ENCODE measurements around the gene LOX.

LOX gene

GRCh38 chr5:122073864-122074263, 4.2 kb downstream of the LOX start:
- H3K4me3 ChIP-seq (ENCODE audit: low read length): no peak overlapping the region
- H3K4me1 ChIP-seq (ENCODE audit: control insufficient read depth, low read depth, low read length): no peaks in the 10 kb centered on the region
- no peaks in the 10 kb centered on the region for H3K36me3 ChIP-seq (ENCODE audit: control insufficient read depth, insufficient read depth, low read length)
- no peak overlapping the region for H3K27ac ChIP-seq (ENCODE audit: low read depth, low read length)
- H3K9ac ChIP-seq (ENCODE audit: low read length): no peak overlapping the region
- no peak overlapping the region for H4K5ac ChIP-seq (ENCODE audit: low read length)
- H2BK15ac ChIP-seq (replicated peaks; ENCODE audit: low read depth): no peak overlapping the region
- H2BK120ac ChIP-seq (ENCODE audit: low read depth, low read length): no peak overlapping the region
- no peak overlapping the region for H3K56ac ChIP-seq (ENCODE audit: low read length)
- H3K18ac ChIP-seq (ENCODE audit: low read length): no peak overlapping the region
- no peak overlapping the region for H4K8ac ChIP-seq (ENCODE audit: low read depth, low read length)
- H3K79me1 ChIP-seq (ENCODE audit: low read length): no peaks in the 10 kb centered on the region
- H3K4ac ChIP-seq (ENCODE audit: low read depth, low read length): no peak overlapping the region
- H2BK5ac ChIP-seq (ENCODE audit: low read length): no peak overlapping the region
- no peak overlapping the region for H3K23ac ChIP-seq (ENCODE audit: low read length)
- H3K79me2 ChIP-seq (ENCODE audit: control insufficient read depth, insufficient read depth, low read length): no peaks in the 10 kb centered on the region
- H3K27me3 ChIP-seq (ENCODE audit: insufficient read depth, low read length, poor library complexity): no peaks in the 10 kb centered on the region
- no peak overlapping the region for H2AK5ac ChIP-seq (ENCODE audit: low read length)
- no peak for DNase-seq
- no peak overlapping the region for H3K4me2 ChIP-seq (ENCODE audit: low read length)
- no CpG with 5 or more reads among the region's 3 CpGs for WGBS (ENCODE audit: extremely low coverage, insufficient coverage, low lambda C conversion rate)

GRCh38 chr5:122073018-122073417, 5.0 kb downstream of the LOX start:
- Histone ChIP-seq H3K27me3 (ENCODE audit: insufficient read depth, low read length, poor library complexity) (no peaks in the 10 kb centered on the region), H3K23ac (ENCODE audit: low read length) (no peak overlapping the region), H3K4me1 (ENCODE audit: control insufficient read depth, low read depth, low read length) (no peaks in the 10 kb centered on the region), H4K8ac (ENCODE audit: low read depth, low read length) (no peak overlapping the region), H3K4me3 (ENCODE audit: low read length) (no peak overlapping the region), H4K5ac (ENCODE audit: low read length) (no peak overlapping the region), H2AK5ac (ENCODE audit: low read length) (no peak overlapping the region), H3K18ac (ENCODE audit: low read length) (no peak overlapping the region), H3K27ac (ENCODE audit: low read depth, low read length) (no peak overlapping the region), H3K9ac (ENCODE audit: low read length) (no peak overlapping the region), H3K36me3 (ENCODE audit: control insufficient read depth, insufficient read depth, low read length) (no peaks in the 10 kb centered on the region), H3K4ac (ENCODE audit: low read depth, low read length) (no peak overlapping the region), H3K79me2 (ENCODE audit: control insufficient read depth, insufficient read depth, low read length) (no peaks in the 10 kb centered on the region), H3K56ac (ENCODE audit: low read length) (no peak overlapping the region), H2BK5ac (ENCODE audit: low read length) (no peak overlapping the region), H2BK15ac (replicated peaks; ENCODE audit: low read depth) (no peak overlapping the region), H3K79me1 (ENCODE audit: low read length) (no peaks in the 10 kb centered on the region), H3K4me2 (ENCODE audit: low read length) (no peak overlapping the region), H2BK120ac (ENCODE audit: low read depth, low read length) (no peak overlapping the region)
- no CpG with 5 or more reads among the region's 2 CpGs for WGBS (ENCODE audit: extremely low coverage, insufficient coverage, low lambda C conversion rate)
- no peak for DNase-seq

- H2BK120ac ChIP-seq (ENCODE audit: low read depth, low read length): no peak overlapping the region
- no peak overlapping the region for H3K23ac ChIP-seq (ENCODE audit: low read length)
- no peaks in the 10 kb centered on the region for H3K79me2 ChIP-seq (ENCODE audit: control insufficient read depth, insufficient read depth, low read length)
- no peak overlapping the region for H3K4me2 ChIP-seq (ENCODE audit: low read length)
- H3K4ac ChIP-seq (ENCODE audit: low read depth, low read length): no peak overlapping the region
- no peak overlapping the region for H4K8ac ChIP-seq (ENCODE audit: low read depth, low read length)
- H3K36me3 ChIP-seq (ENCODE audit: control insufficient read depth, insufficient read depth, low read length): no peaks in the 10 kb centered on the region
- no peak overlapping the region for H4K5ac ChIP-seq (ENCODE audit: low read length)
- WGBS (ENCODE audit: extremely low coverage, insufficient coverage, low lambda C conversion rate): no CpG with 5 or more reads among the region's 1 CpG
- no peak overlapping the region for H2BK15ac ChIP-seq (replicated peaks; ENCODE audit: low read depth)
- no peak overlapping the region for H3K27ac ChIP-seq (ENCODE audit: low read depth, low read length)
- H3K4me3 ChIP-seq (ENCODE audit: low read length): no peak overlapping the region
- no peak overlapping the region for H3K56ac ChIP-seq (ENCODE audit: low read length)
- H3K27me3 ChIP-seq (ENCODE audit: insufficient read depth, low read length, poor library complexity): no peaks in the 10 kb centered on the region
- no peak overlapping the region for H2BK5ac ChIP-seq (ENCODE audit: low read length)
- DNase-seq: peak; percentile 57
- no peaks in the 10 kb centered on the region for H3K79me1 ChIP-seq (ENCODE audit: low read length)
- H3K4me1 ChIP-seq (ENCODE audit: control insufficient read depth, low read depth, low read length): peaks cover 2% of the 10 kb centered on the region
- H3K9ac ChIP-seq (ENCODE audit: low read length): no peak overlapping the region
- no peak overlapping the region for H3K18ac ChIP-seq (ENCODE audit: low read length)
- no peak overlapping the region for H2AK5ac ChIP-seq (ENCODE audit: low read length)
These were observed 10.7 kb downstream of the LOX start for GRCh38 chr5:122067390-122067789.

DNA sequence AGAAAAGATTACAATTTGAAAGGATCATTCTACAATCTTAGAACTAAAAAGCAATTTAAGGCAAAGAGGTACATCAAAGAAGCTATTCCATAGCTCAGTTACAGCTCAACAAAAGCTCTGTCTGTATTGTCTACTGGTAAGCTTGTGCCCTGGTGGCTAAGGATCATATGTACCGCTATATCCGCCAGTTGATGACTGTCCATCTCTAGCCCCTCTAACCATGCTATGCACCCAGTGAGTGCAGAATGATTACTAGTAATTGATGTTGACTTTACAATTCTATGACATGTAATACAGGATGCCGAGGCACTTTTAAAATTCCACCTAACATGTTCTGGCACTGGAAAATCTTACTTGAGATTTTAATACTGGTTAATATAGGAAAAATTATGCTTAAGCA, 13.1 kb downstream of the LOX start:
- Histone ChIP-seq H3K4me1 (ENCODE audit: control insufficient read depth, low read depth, low read length) (peaks cover 2% of the 10 kb centered on the region), H3K27ac (ENCODE audit: low read depth, low read length) (no peak overlapping the region), H3K79me2 (ENCODE audit: control insufficient read depth, insufficient read depth, low read length) (no peaks in the 10 kb centered on the region), H3K36me3 (ENCODE audit: control insufficient read depth, insufficient read depth, low read length) (no peaks in the 10 kb centered on the region), H3K56ac (ENCODE audit: low read length) (no peak overlapping the region), H3K27me3 (ENCODE audit: insufficient read depth, low read length, poor library complexity) (no peaks in the 10 kb centered on the region), H4K5ac (ENCODE audit: low read length) (no peak overlapping the region), H2BK15ac (replicated peaks; ENCODE audit: low read depth) (no peak overlapping the region), H4K8ac (ENCODE audit: low read depth, low read length) (no peak overlapping the region), H2BK5ac (ENCODE audit: low read length) (no peak overlapping the region), H3K79me1 (ENCODE audit: low read length) (no peaks in the 10 kb centered on the region), H2BK120ac (ENCODE audit: low read depth, low read length) (no peak overlapping the region), H3K23ac (ENCODE audit: low read length) (no peak overlapping the region), H3K4me2 (ENCODE audit: low read length) (no peak overlapping the region), H3K4me3 (ENCODE audit: low read length) (no peak overlapping the region), H3K4ac (ENCODE audit: low read depth, low read length) (no peak overlapping the region), H3K18ac (ENCODE audit: low read length) (no peak overlapping the region), H3K9ac (ENCODE audit: low read length) (no peak overlapping the region), H2AK5ac (ENCODE audit: low read length) (no peak overlapping the region)
- DNase-seq: no peak
- no CpG with 5 or more reads among the region's 3 CpGs for WGBS (ENCODE audit: extremely low coverage, insufficient coverage, low lambda C conversion rate)

DNA sequence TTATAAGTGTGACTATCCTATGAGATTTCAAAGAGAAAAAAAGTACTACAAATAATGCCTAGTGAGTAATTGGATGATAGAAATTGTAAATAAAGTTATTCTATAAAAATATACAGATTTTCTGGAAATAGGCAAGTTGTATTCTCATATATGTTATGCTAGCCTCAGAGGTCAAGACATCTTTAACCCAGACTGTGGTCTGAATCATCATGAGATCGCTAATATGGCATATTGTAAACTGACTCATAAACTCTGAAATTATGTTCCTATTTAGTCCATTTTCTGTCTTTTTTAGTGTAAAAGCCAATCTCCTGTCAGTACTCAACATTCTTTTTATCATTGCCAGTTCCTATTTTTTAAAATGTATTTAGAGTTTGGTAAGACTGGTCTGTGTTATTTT, 14.2 kb downstream of the LOX start:
- Histone ChIP-seq H3K4me3 (ENCODE audit: low read length) (no peak overlapping the region), H3K36me3 (ENCODE audit: control insufficient read depth, insufficient read depth, low read length) (no peaks in the 10 kb centered on the region), H3K56ac (ENCODE audit: low read length) (no peak overlapping the region), H3K4ac (ENCODE audit: low read depth, low read length) (no peak overlapping the region), H3K27ac (ENCODE audit: low read depth, low read length) (no peak overlapping the region), H3K4me1 (ENCODE audit: control insufficient read depth, low read depth, low read length) (peaks cover 2% of the 10 kb centered on the region), H3K79me2 (ENCODE audit: control insufficient read depth, insufficient read depth, low read length) (no peaks in the 10 kb centered on the region), H3K23ac (ENCODE audit: low read length) (no peak overlapping the region), H4K5ac (ENCODE audit: low read length) (no peak overlapping the region), H2BK5ac (ENCODE audit: low read length) (no peak overlapping the region), H3K79me1 (ENCODE audit: low read length) (no peaks in the 10 kb centered on the region), H3K4me2 (ENCODE audit: low read length) (no peak overlapping the region), H4K8ac (ENCODE audit: low read depth, low read length) (no peak overlapping the region), H2BK120ac (ENCODE audit: low read depth, low read length) (no peak overlapping the region), H3K18ac (ENCODE audit: low read length) (no peak overlapping the region), H3K27me3 (ENCODE audit: insufficient read depth, low read length, poor library complexity) (no peaks in the 10 kb centered on the region), H2AK5ac (ENCODE audit: low read length) (no peak overlapping the region), H2BK15ac (replicated peaks; ENCODE audit: low read depth) (no peak overlapping the region), H3K9ac (ENCODE audit: low read length) (no peak overlapping the region)
- no CpG with 5 or more reads among the region's 1 CpG for WGBS (ENCODE audit: extremely low coverage, insufficient coverage, low lambda C conversion rate)
- no peak for DNase-seq

GRCh38 chr5:122062205-122062604, 15.9 kb downstream of the LOX start:
- no peaks in the 10 kb centered on the region for H3K79me1 ChIP-seq (ENCODE audit: low read length)
- DNase-seq: no peak
- no peak overlapping the region for H2BK15ac ChIP-seq (replicated peaks; ENCODE audit: low read depth)
- no peak overlapping the region for H3K27ac ChIP-seq (ENCODE audit: low read depth, low read length)
- no peak overlapping the region for H3K4ac ChIP-seq (ENCODE audit: low read depth, low read length)
- no peaks in the 10 kb centered on the region for H3K36me3 ChIP-seq (ENCODE audit: control insufficient read depth, insufficient read depth, low read length)
- H3K79me2 ChIP-seq (ENCODE audit: control insufficient read depth, insufficient read depth, low read length): no peaks in the 10 kb centered on the region
- no peak overlapping the region for H2BK120ac ChIP-seq (ENCODE audit: low read depth, low read length)
- H3K9ac ChIP-seq (ENCODE audit: low read length): no peak overlapping the region
- no peaks in the 10 kb centered on the region for H3K4me1 ChIP-seq (ENCODE audit: control insufficient read depth, low read depth, low read length)
- no peak overlapping the region for H2BK5ac ChIP-seq (ENCODE audit: low read length)
- H3K56ac ChIP-seq (ENCODE audit: low read length): no peak overlapping the region
- no CpG with 5 or more reads among the region's 1 CpG for WGBS (ENCODE audit: extremely low coverage, insufficient coverage, low lambda C conversion rate)
- no peak overlapping the region for H3K4me2 ChIP-seq (ENCODE audit: low read length)
- no peak overlapping the region for H4K5ac ChIP-seq (ENCODE audit: low read length)
- H3K27me3 ChIP-seq (ENCODE audit: insufficient read depth, low read length, poor library complexity): no peaks in the 10 kb centered on the region
- no peak overlapping the region for H3K23ac ChIP-seq (ENCODE audit: low read length)
- H3K18ac ChIP-seq (ENCODE audit: low read length): no peak overlapping the region
- H2AK5ac ChIP-seq (ENCODE audit: low read length): no peak overlapping the region
- H4K8ac ChIP-seq (ENCODE audit: low read depth, low read length): no peak overlapping the region
- no peak overlapping the region for H3K4me3 ChIP-seq (ENCODE audit: low read length)
